ENCODE data around the gene PLA2G4A.

PLA2G4A gene

GRCh38 chr1:186903374-186904136 lies 74.8 kb downstream of the PLA2G4A start:
- H3K27me3 ChIP-seq (ENCODE audit: insufficient read depth, poor library complexity, severe bottlenecking), result no peaks in the 10 kb centered on the region
- DNase-seq (ENCODE audit: low read depth in 1 of 2, low spot score in 1 of 2), result peak in 1 of 2 experiments; percentile 19
- no peak overlapping the region for H3K4me3 ChIP-seq (replicated peaks; ENCODE audit: insufficient read depth, low read length)
- H3K27ac ChIP-seq (replicated peaks), result peak overlapping the region; percentile 18
- TF ChIP-seq REST (IDR thresholded peaks at IDR 0.05; ENCODE audit: insufficient replicate concordance, low read depth) (no peak), POLR2AphosphoS5 (IDR thresholded peaks at IDR 0.05; ENCODE audit: low read depth) (no peak), GABPA (IDR thresholded peaks at IDR 0.05; ENCODE audit: low read depth) (no peak), CTCF (IDR thresholded peaks at IDR 0.05; ENCODE audit: insufficient read depth, low read length) (no peak), SPI1 (IDR thresholded peaks at IDR 0.05; ENCODE audit: borderline replicate concordance, low read depth) (peak; percentile 98)

- TF ChIP-seq CTCF (IDR thresholded peaks at IDR 0.05; ENCODE audit: insufficient read depth, low read length), result no peak
- peak; percentile 82 for TF ChIP-seq SPI1 (IDR thresholded peaks at IDR 0.05; ENCODE audit: borderline replicate concordance, low read depth)
- Histone ChIP-seq H3K4me3 (replicated peaks; ENCODE audit: insufficient read depth, low read length) (no peak overlapping the region), H3K27ac (replicated peaks) (peak overlapping the region; percentile 18), H3K27me3 (ENCODE audit: insufficient read depth, poor library complexity, severe bottlenecking) (no peaks in the 10 kb centered on the region)
- peak in 1 of 2 experiments; percentile 50 for DNase-seq (ENCODE audit: low read depth in 1 of 2, low spot score in 1 of 2)
Measured at GRCh38 chr1:186904361-186904760, 75.6 kb downstream of the PLA2G4A start.

- DNase-seq (ENCODE audit: low read depth in 1 of 2, low spot score in 1 of 2), result no peak
- no peak overlapping the region for H3K27ac ChIP-seq (replicated peaks)
- TF ChIP-seq GABPA (IDR thresholded peaks at IDR 0.05; ENCODE audit: low read depth), result no peak
- no peak for TF ChIP-seq POLR2AphosphoS5 (IDR thresholded peaks at IDR 0.05; ENCODE audit: low read depth)
- TF ChIP-seq REST (IDR thresholded peaks at IDR 0.05; ENCODE audit: insufficient replicate concordance, low read depth), result no peak
- TF ChIP-seq CTCF (IDR thresholded peaks at IDR 0.05; ENCODE audit: insufficient read depth, low read length), result no peak
- TF ChIP-seq SPI1 (IDR thresholded peaks at IDR 0.05; ENCODE audit: borderline replicate concordance, low read depth), result no peak
Measured at GRCh38 chr1:186905561-186905960, 76.8 kb downstream of the PLA2G4A start.

GRCh38 chr1:186915555-186915954 lies 86.8 kb downstream of the PLA2G4A start:
- DNase-seq (ENCODE audit: low read depth in 1 of 2, low spot score in 1 of 2), result no peak
- Histone ChIP-seq H3K4me3 (replicated peaks; ENCODE audit: insufficient read depth, low read length) (no peak overlapping the region), H3K27me3 (ENCODE audit: insufficient read depth, poor library complexity, severe bottlenecking) (no peaks in the 10 kb centered on the region), H3K27ac (replicated peaks) (no peak overlapping the region)
- TF ChIP-seq GABPA (IDR thresholded peaks at IDR 0.05; ENCODE audit: low read depth) (no peak), CTCF (IDR thresholded peaks at IDR 0.05; ENCODE audit: insufficient read depth, low read length) (no peak), SPI1 (IDR thresholded peaks at IDR 0.05; ENCODE audit: borderline replicate concordance, low read depth) (no peak), POLR2AphosphoS5 (IDR thresholded peaks at IDR 0.05; ENCODE audit: low read depth) (no peak), REST (IDR thresholded peaks at IDR 0.05; ENCODE audit: insufficient replicate concordance, low read depth) (no peak)

More at GRCh38 chr1:186905561-186905960, 76.8 kb downstream of the PLA2G4A start:
- Histone ChIP-seq H3K27me3 (ENCODE audit: insufficient read depth, poor library complexity, severe bottlenecking) (no peaks in the 10 kb centered on the region), H3K4me3 (replicated peaks; ENCODE audit: insufficient read depth, low read length) (no peak overlapping the region)
